ENCODE results near the gene LMCD1.

GRCh38 chr3:8506571-8507061 is 5.0 kb downstream of the LMCD1 start:
- TF ChIP-seq GABPA (IDR thresholded peaks at IDR 0.05; ENCODE audit: low read depth) (no peak), CTCF (IDR thresholded peaks at IDR 0.05) (no peak)
